ENCODE data around the gene PACRG. TPM values are rescaled to one million over a fixed set of nuclear protein-coding genes. Genes with fewer than 3 reads are reported as not detected.

Gene PACRG
- total and polyA plus RNA-seq, 2 donors from 2014 or later, result 7.4 to 20.0 TPM

- TF ChIP-seq, protein P1, sequence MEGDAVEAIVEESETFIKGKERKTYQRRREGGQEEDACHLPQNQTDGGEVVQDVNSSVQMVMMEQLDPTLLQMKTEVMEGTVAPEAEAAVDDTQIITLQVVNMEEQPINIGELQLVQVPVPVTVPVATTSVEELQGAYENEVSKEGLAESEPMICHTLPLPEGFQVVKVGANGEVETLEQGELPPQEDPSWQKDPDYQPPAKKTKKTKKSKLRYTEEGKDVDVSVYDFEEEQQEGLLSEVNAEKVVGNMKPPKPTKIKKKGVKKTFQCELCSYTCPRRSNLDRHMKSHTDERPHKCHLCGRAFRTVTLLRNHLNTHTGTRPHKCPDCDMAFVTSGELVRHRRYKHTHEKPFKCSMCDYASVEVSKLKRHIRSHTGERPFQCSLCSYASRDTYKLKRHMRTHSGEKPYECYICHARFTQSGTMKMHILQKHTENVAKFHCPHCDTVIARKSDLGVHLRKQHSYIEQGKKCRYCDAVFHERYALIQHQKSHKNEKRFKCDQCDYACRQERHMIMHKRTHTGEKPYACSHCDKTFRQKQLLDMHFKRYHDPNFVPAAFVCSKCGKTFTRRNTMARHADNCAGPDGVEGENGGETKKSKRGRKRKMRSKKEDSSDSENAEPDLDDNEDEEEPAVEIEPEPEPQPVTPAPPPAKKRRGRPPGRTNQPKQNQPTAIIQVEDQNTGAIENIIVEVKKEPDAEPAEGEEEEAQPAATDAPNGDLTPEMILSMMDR (IDR thresholded peaks at IDR 0.05; ENCODE audit: borderline replicate concordance, extremely low read depth, insufficient read depth), result no peak
- Histone ChIP-seq H3K36me3 (ENCODE audit: control insufficient read depth in 2 of 3, insufficient read depth in 3 of 3, low read length in 3 of 3) (no peaks in the 10 kb centered on the region), H3K9me3 (ENCODE audit: control insufficient read depth in 2 of 3, insufficient read depth in 1 of 3, low read length in 3 of 3) (peaks cover 0 to 22% (median 5%) of the 10 kb centered on the region in 3 donors), H3K9ac (ENCODE audit: low read length in 3 of 3) (no peak overlapping the region), H3K4me1 (ENCODE audit: control insufficient read depth in 2 of 3, insufficient read depth in 2 of 3, low read depth in 1 of 3, low read length in 3 of 3) (no peaks in the 10 kb centered on the region), H3K27ac (ENCODE audit: low read depth in 2 of 2, low read length in 2 of 2) (no peak overlapping the region), H3K27me3 (ENCODE audit: control insufficient read depth, insufficient read depth, low read length) (no peaks in the 10 kb centered on the region), H3K4me3 (ENCODE audit: low read length in 3 of 3) (no peak overlapping the region)
- intact Hi-C loops (cut with DNase I), result no loop called here
- DNase-seq (no peak), FAIRE-seq (no peak)
Measured at GRCh38 chr6:162934844-162935243, 207.1 kb downstream of the PACRG start.

DNA sequence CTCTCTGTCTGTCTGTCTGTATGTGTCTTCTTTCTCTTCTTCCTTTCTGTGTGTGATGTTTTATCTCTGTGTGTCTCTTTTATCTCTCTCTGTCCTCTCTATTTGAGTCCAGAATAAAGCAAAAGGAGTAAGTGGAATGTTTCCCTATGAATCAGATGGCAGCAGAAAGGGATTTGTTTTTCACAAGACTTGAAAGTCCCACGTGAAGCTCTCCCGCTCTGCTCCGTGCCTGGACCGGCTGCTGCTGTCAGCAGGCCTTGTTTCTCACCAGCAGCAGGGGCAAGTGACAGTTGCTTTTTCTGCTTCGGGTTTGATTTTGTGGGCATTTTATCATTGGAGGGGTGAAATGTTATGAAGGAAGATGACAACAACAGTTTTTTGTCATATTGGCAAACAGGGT, 212.7 kb downstream of the PACRG start:
- FAIRE-seq, result no peak
- Histone ChIP-seq H3K9ac (ENCODE audit: low read length in 3 of 3) (no peak overlapping the region), H3K4me3 (ENCODE audit: low read length in 3 of 3) (no peak overlapping the region), H3K27me3 (ENCODE audit: control insufficient read depth, insufficient read depth, low read length) (no peaks in the 10 kb centered on the region), H3K27ac (ENCODE audit: low read depth in 2 of 2, low read length in 2 of 2) (no peak overlapping the region), H3K36me3 (ENCODE audit: control insufficient read depth in 2 of 3, insufficient read depth in 3 of 3, low read length in 3 of 3) (no peaks in the 10 kb centered on the region), H3K9me3 (ENCODE audit: control insufficient read depth in 2 of 3, insufficient read depth in 1 of 3, low read length in 3 of 3) (peaks cover 0 to 8% (median 0%) of the 10 kb centered on the region in 3 donors), H3K4me1 (ENCODE audit: control insufficient read depth in 2 of 3, insufficient read depth in 2 of 3, low read depth in 1 of 3, low read length in 3 of 3) (no peaks in the 10 kb centered on the region)
- intact Hi-C loops (cut with DNase I), result no loop called here
- no peak for DNase-seq
- TF ChIP-seq, protein P1 (IDR thresholded peaks at IDR 0.05; ENCODE audit: borderline replicate concordance, extremely low read depth, insufficient read depth), result no peak

DNA sequence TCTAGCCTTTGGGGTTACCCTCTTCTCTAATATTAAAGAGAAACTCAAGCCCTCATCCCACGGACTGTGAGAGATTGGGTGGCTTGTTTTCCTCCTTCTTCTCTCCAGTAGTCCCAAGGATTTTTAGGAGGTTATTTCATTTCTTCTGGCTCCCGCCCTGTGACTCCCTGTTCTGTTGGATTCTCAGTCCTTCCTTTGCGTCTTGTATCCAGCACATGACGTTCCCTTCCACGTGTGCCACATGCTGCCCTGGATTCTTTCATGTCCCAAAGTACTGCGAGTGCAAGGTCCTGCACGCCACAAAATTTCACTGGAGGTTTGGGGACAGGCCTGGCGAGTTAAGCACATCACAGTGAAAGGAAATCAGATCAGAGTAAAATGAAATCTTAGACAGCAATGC, 213.4 kb downstream of the PACRG start:
- H3K4me1 ChIP-seq (ENCODE audit: control insufficient read depth in 2 of 3, insufficient read depth in 2 of 3, low read depth in 1 of 3, low read length in 3 of 3), result no peaks in the 10 kb centered on the region
- TF ChIP-seq, protein P1 (IDR thresholded peaks at IDR 0.05; ENCODE audit: borderline replicate concordance, extremely low read depth, insufficient read depth), result no peak
- H3K27ac ChIP-seq (ENCODE audit: low read depth in 2 of 2, low read length in 2 of 2), result no peak overlapping the region
- H3K27me3 ChIP-seq (ENCODE audit: control insufficient read depth, insufficient read depth, low read length), result no peaks in the 10 kb centered on the region
- H3K9me3 ChIP-seq (ENCODE audit: control insufficient read depth in 2 of 3, insufficient read depth in 1 of 3, low read length in 3 of 3), result peaks cover 0 to 2% (median 0%) of the 10 kb centered on the region in 3 donors
- no peaks in the 10 kb centered on the region for H3K36me3 ChIP-seq (ENCODE audit: control insufficient read depth in 2 of 3, insufficient read depth in 3 of 3, low read length in 3 of 3)
- DNase-seq, result peak in 2 of 5 donors; percentile 7 to 9
- H3K4me3 ChIP-seq (ENCODE audit: low read length in 3 of 3), result no peak overlapping the region
- no peak overlapping the region for H3K9ac ChIP-seq (ENCODE audit: low read length in 3 of 3)
- FAIRE-seq, result no peak
- intact Hi-C loops (cut with DNase I), result no loop called here

- DNase-seq, result no peak
- FAIRE-seq, result no peak
- intact Hi-C loops (cut with DNase I), result no loop called here
Measured at GRCh38 chr6:162942866-162943265, 215.1 kb downstream of the PACRG start.

More at GRCh38 chr6:162942866-162943265, 215.1 kb downstream of the PACRG start:
- Histone ChIP-seq H3K27ac (ENCODE audit: low read depth in 2 of 2, low read length in 2 of 2) (no peak overlapping the region), H3K4me3 (ENCODE audit: low read length in 3 of 3) (no peak overlapping the region), H3K9ac (ENCODE audit: low read length in 3 of 3) (no peak overlapping the region), H3K36me3 (ENCODE audit: control insufficient read depth in 2 of 3, insufficient read depth in 3 of 3, low read length in 3 of 3) (no peaks in the 10 kb centered on the region), H3K4me1 (ENCODE audit: control insufficient read depth in 2 of 3, insufficient read depth in 2 of 3, low read depth in 1 of 3, low read length in 3 of 3) (no peaks in the 10 kb centered on the region), H3K27me3 (ENCODE audit: control insufficient read depth, insufficient read depth, low read length) (no peaks in the 10 kb centered on the region), H3K9me3 (ENCODE audit: control insufficient read depth in 2 of 3, insufficient read depth in 1 of 3, low read length in 3 of 3) (no peaks in the 10 kb centered on the region)
- TF ChIP-seq, protein P1 (IDR thresholded peaks at IDR 0.05; ENCODE audit: borderline replicate concordance, extremely low read depth, insufficient read depth), result no peak

Data from kidney (tissue), 14 donors.